HepG2 (cell line): ENCODE measurements around the gene PCNT. TPM values are rescaled to one million over a fixed set of nuclear protein-coding genes. Genes with fewer than 3 reads are reported as not detected.

Experiments
- ATAC-seq: fragments of 200-7000 bp; cut with Tn5 transposase; 3 replicates; pipeline ENCODE4 v1.9.1; 2020; ENCODE audit warnings: mild to moderate bottlenecking, moderate library complexity
- BruUV-seq: library from RNA; stranded (reverse); fragments of 400-500 nt; replicated peaks from 2 replicates; lab custom pipeline; 2021; lab: Mats Ljungman, UMichigan
- CTCF ChIA-PET: fragments of 300-600 bp; formaldehyde crosslinking; extraction: SDS; loops from one replicate; lab custom pipeline; 2021; ENCODE audit warnings: low total read pairs, inconsistent platforms, low intra/inter-chr PET ratio; lab: Yijun Ruan, JAX
- POLR2A ChIA-PET: fragments of 350-600 bp; sonication (Branson Sonifier 250); formaldehyde crosslinking; loops from one replicate; lab custom pipeline; 2020; ENCODE audit warnings: antibody characterized with exemption, inconsistent platforms; lab: Yijun Ruan, JAX
- DNase-seq: peaks from one replicate; pipeline ENCODE4 v3.0.0-alpha.2; 2015; ENCODE audit warnings: low spot score
- FAIRE-seq: peaks from 3 replicates; lab custom pipeline; 2011; peaks lifted over from hg19 to GRCh38; lab: Jason Lieb, UNC
- H2AFZ ChIP-seq: one replicate; pipeline ENCODE4 v1.6.1; 2011; ENCODE audit warnings: low read length, inconsistent platforms
- H3K27ac ChIP-seq: fragments of 300-600 bp; 3 replicates; pipeline ENCODE4 v1.8.0; 2011; ENCODE audit warnings: mixed run types, mild to moderate bottlenecking, mixed read lengths, low read length, inconsistent platforms; ENCODE audit not compliant: insufficient read depth; ENCODE audit errors: extremely low read length
- H3K27me3 ChIP-seq, 2 experiments: fragments of 200-600 bp in 1 of 2; 2 replicates in 1 of 2; 3 replicates in 1 of 2; pipeline versions ENCODE4 v1.6.0 to v1.8.0; 2011; ENCODE audit warnings: low read length in 2 of 2, mild to moderate bottlenecking in 2 of 2, moderate library complexity in 2 of 2, inconsistent platforms in 1 of 2; ENCODE audit not compliant: insufficient read depth in 2 of 2, control insufficient read depth in 1 of 2
- H3K36me3 ChIP-seq, 2 experiments: fragments of 200-600 bp in 1 of 2; replicated peaks in 1 of 2; 2 replicates in 1 of 2; 3 replicates in 1 of 2; pipeline versions ENCODE4 v1.5.1 to v1.8.0; 2011; ENCODE audit warnings: low read length in 2 of 2, inconsistent platforms in 1 of 2; ENCODE audit not compliant: insufficient read depth in 2 of 2, control insufficient read depth in 1 of 2
- H3K4me1 ChIP-seq: 2 replicates; pipeline ENCODE4 v1.5.1; 2012; ENCODE audit warnings: low read length, inconsistent platforms; ENCODE audit not compliant: insufficient read depth
- H3K4me2 ChIP-seq: 2 replicates; pipeline ENCODE4 v1.6.0; 2011; ENCODE audit warnings: low read depth, low read length, inconsistent platforms
- H3K4me3 ChIP-seq, 3 experiments: fragments of 200-600 bp in 1 of 3; sonication (generic), shearing (Covaris generic) in 1 of 3; replicated peaks in 1 of 3; 2 replicates each; pipeline ENCODE4 v1.5.1; 2011 to 2016; ENCODE audit warnings: low read length in 3 of 3, inconsistent platforms in 2 of 3, low read depth in 2 of 3, mild to moderate bottlenecking in 2 of 3, control low read depth in 1 of 3, mixed read lengths in 1 of 3; ENCODE audit not compliant: insufficient read depth in 1 of 3
- H3K79me2 ChIP-seq: one replicate; pipeline ENCODE4 v1.6.1; 2011; ENCODE audit warnings: low read length, inconsistent platforms; ENCODE audit not compliant: insufficient read depth
- H3K9ac ChIP-seq: 2 replicates; pipeline ENCODE4 v1.6.0; 2011; ENCODE audit warnings: mild to moderate bottlenecking, low read depth, low read length, inconsistent platforms; ENCODE audit not compliant: insufficient read depth
- H3K9me3 ChIP-seq: 2 replicates; pipeline ENCODE4 v1.5.1; 2012; ENCODE audit warnings: mild to moderate bottlenecking, low read length
- H4K20me1 ChIP-seq: 2 replicates; pipeline ENCODE4 v1.6.0; 2011; ENCODE audit warnings: inconsistent platforms, mild to moderate bottlenecking, low read length, moderate library complexity; ENCODE audit not compliant: insufficient read depth
- HDAC1 ChIP-seq: sonication (generic); formaldehyde crosslinking; IDR thresholded peaks from 2 replicates; pipeline ENCODE4 v1.5.1; 2020; ENCODE audit warnings: mild to moderate bottlenecking, missing genetic modification reagents
- HNRNPUL1 ChIP-seq: fragments of 200-400 bp; formaldehyde crosslinking; IDR thresholded peaks from 2 replicates; pipeline ENCODE4 v1.6.1; 2017; ENCODE audit warnings: low read depth, mild to moderate bottlenecking, low read length, moderate library complexity
- HOXD1 ChIP-seq: sonication (generic); formaldehyde crosslinking; IDR thresholded peaks from 2 replicates; pipeline ENCODE4 v1.5.0; 2020; ENCODE audit warnings: missing genetic modification reagents
- IRF2 ChIP-seq: IDR thresholded peaks from 2 replicates; pipeline ENCODE4 v1.6.1; 2018; ENCODE audit warnings: missing genetic modification reagents, missing compliant biosample characterization
- KLF12 ChIP-seq: sonication (generic); formaldehyde crosslinking; IDR thresholded peaks from 2 replicates; pipeline ENCODE4 v1.4.0; 2020; ENCODE audit warnings: missing genetic modification reagents, borderline replicate concordance
- REST ChIP-seq, 2 experiments: IDR thresholded peaks; 2 replicates each; pipeline ENCODE4 v1.6.1; 2011 to 2012; ENCODE audit warnings: low read length in 2 of 2, borderline replicate concordance in 1 of 2, low read depth in 1 of 2, mild to moderate bottlenecking in 1 of 2, moderate library complexity in 1 of 2
- ZFP91 ChIP-seq: sonication (generic); formaldehyde crosslinking; IDR thresholded peaks from 2 replicates; pipeline ENCODE4 v1.9.0; 2022; ENCODE audit warnings: missing genetic modification reagents, mild to moderate bottlenecking, borderline replicate concordance
- ZNF329 ChIP-seq: sonication (generic); formaldehyde crosslinking; IDR thresholded peaks from 2 replicates; pipeline ENCODE4 v1.9.0; 2021; ENCODE audit warnings: low read depth, mild to moderate bottlenecking, missing genetic modification reagents
- ZNF460 ChIP-seq: sonication (generic); formaldehyde crosslinking; IDR thresholded peaks from 2 replicates; pipeline ENCODE4 v1.5.1; 2020; ENCODE audit warnings: missing genetic modification reagents, mild to moderate bottlenecking, borderline replicate concordance
- WGBS: methylation state at CpG from one replicate; pipeline ENCODE4 v1.1.6; 2017; ENCODE audit warnings: low lambda C conversion rate; 5-methylcytosine and 5-hydroxymethylcytosine counted together
- in situ Hi-C: cut with HindIII; loops from 2 replicates; pipeline ENCODE4 v1.10.0; 2017; ENCODE audit warnings: low pct_unique_long_range_greater_than_20kb; ENCODE audit not compliant: extremely low pct_ligation_motif_present
- intact Hi-C: fragments of 100-400 bp; cut with micrococcal nuclease; formaldehyde crosslinking; loops from one replicate; pipeline ENCODE4 v1.10.0; 2022; ENCODE audit not compliant: unreplicated experiment
- polyA plus RNA-seq, 8 experiments: library from polyadenylated mRNA; depleted of rRNA in 3 of 8; stranded (reverse) in 7 of 8; unstranded in 1 of 8; fragments of >200 nt; fragmentation: Illumina TruSeq in 4 of 8; extraction: Trizol in 4 of 8; gene quantifications; 2 replicates each; pipeline versions ENCODE4 v1.2.1 to v1.2.3, GENCODE V29; 2011 to 2016; ENCODE audit warnings: low read depth in 4 of 8, missing spikeins in 1 of 8, mixed read lengths in 1 of 8; ENCODE audit not compliant: insufficient read depth in 1 of 8
- total RNA-seq, 5 experiments: library from RNA; depleted of rRNA; stranded (reverse); fragments of >200 nt; fragmentation: Illumina TruSeq; extraction: Trizol; gene quantifications; 2 replicates each; pipeline ENCODE4 v1.2.3, GENCODE V29; 2016; ENCODE audit warnings: low read depth in 1 of 5

PCNT gene
- total and polyA plus RNA-seq, 2 of the 13 experiments (the other 11 are each of a cell fraction or from before 2014, with no cell fraction given), result 5.6 to 12.4 TPM

GRCh38 chr21:46327711-46328110 lies 3.8 kb downstream of the PCNT start:
- ATAC-seq (no peak), FAIRE-seq (no peak), DNase-seq (no peak)
- peaks cover 36% of the 10 kb centered on the region for H3K79me2 ChIP-seq
- in situ Hi-C loops, result no loop called here
- H4K20me1 ChIP-seq, result no peaks in the 10 kb centered on the region
- BruUV-seq, result no TSS peak
- H3K4me2 ChIP-seq, result no peak overlapping the region
- peaks cover 5 to 37% of the 10 kb centered on the region in 2 experiments; a peak in 3 of 5 replicates for H3K36me3 ChIP-seq
- intact Hi-C loops, result no loop called here
- H3K4me1 ChIP-seq, result peaks cover 29% of the 10 kb centered on the region
- H3K4me3 ChIP-seq, result no peak overlapping the region
- WGBS, result 91% methylated on average over 3 of the region's 4 CpGs
- H3K9me3 ChIP-seq, result no peaks in the 10 kb centered on the region
- no peak overlapping the region for H2AFZ ChIP-seq
- TF ChIP-seq KLF12 (CRISPR knock-in tag) (no peak), ZNF460 (CRISPR knock-in tag) (no peak), HOXD1 (no peak), HNRNPUL1 (no peak), IRF2 (CRISPR knock-in tag) (no peak), ZFP91 (CRISPR knock-in tag) (no peak), REST (IDR thresholded peaks at IDR 0.05; ENCODE audit: borderline replicate concordance in 1 of 2, low read depth in 1 of 2, low read length in 2 of 2) (no peak), HDAC1 (CRISPR knock-in tag) (no peak), ZNF329 (CRISPR knock-in tag) (no peak)
- no peak overlapping the region for H3K27ac ChIP-seq
- H3K27me3 ChIP-seq, result no peaks in the 10 kb centered on the region; a peak in 1 of 5 replicates
- ChIA-PET POLR2A (no interaction called here), CTCF (no interaction called here)
- no peak overlapping the region for H3K9ac ChIP-seq
